Mesothelial cell of epicardium (in vitro differentiated cells): ENCODE results near the gene ASH1L. TPM values are rescaled to one million over a fixed set of nuclear protein-coding genes. Genes with fewer than 3 reads are reported as not detected.
"Not testable (repeated sequence)": the region's sequence is repeated elsewhere in the genome, so short reads cannot be mapped to it uniquely, and the experiment has no call there.

Experiments used
- DNase-seq, 2 experiments: peaks; one replicate each; pipeline ENCODE4 v3.0.0; 2021; ENCODE audit warnings: low spot score in 2 of 2; ENCODE audit not compliant: unreplicated experiment in 2 of 2
- H3K27ac Mint-ChIP-seq: 2 replicates; pipeline ENCODE4 v1.8.0; 2021; ENCODE audit warnings: mixed read lengths
- H3K27me3 Mint-ChIP-seq: 2 replicates; pipeline ENCODE4 v1.8.0; 2021; ENCODE audit warnings: low read depth, mixed read lengths
- H3K36me3 Mint-ChIP-seq: 2 replicates; pipeline ENCODE4 v1.8.0; 2021; ENCODE audit warnings: mixed read lengths
- H3K4me1 Mint-ChIP-seq: 2 replicates; pipeline ENCODE4 v1.8.0; 2021; ENCODE audit warnings: mixed read lengths
- H3K4me3 Mint-ChIP-seq: 2 replicates; pipeline ENCODE4 v1.8.0; 2021; ENCODE audit warnings: mild to moderate bottlenecking, moderate library complexity, mixed read lengths
- H3K9me3 Mint-ChIP-seq: 2 replicates; pipeline ENCODE4 v1.8.0; 2021; ENCODE audit warnings: mixed read lengths
- total RNA-seq: library from RNA; stranded (reverse); gene quantifications from 3 replicates; pipeline ENCODE4 v1.2.1, GENCODE V29; 2021
- TF ChIP-seq, protein P1 (sequence below): fragments of 200-600 bp; sonication (generic); IDR thresholded peaks from one replicate; pipeline ENCODE4 v1.5.0; 2021; ENCODE audit warnings: antibody characterized with exemption; ENCODE audit not compliant: unreplicated experiment

Gene ASH1L
- total RNA-seq, 1 donor from 2014 or later, result 87.7 TPM

DNA sequence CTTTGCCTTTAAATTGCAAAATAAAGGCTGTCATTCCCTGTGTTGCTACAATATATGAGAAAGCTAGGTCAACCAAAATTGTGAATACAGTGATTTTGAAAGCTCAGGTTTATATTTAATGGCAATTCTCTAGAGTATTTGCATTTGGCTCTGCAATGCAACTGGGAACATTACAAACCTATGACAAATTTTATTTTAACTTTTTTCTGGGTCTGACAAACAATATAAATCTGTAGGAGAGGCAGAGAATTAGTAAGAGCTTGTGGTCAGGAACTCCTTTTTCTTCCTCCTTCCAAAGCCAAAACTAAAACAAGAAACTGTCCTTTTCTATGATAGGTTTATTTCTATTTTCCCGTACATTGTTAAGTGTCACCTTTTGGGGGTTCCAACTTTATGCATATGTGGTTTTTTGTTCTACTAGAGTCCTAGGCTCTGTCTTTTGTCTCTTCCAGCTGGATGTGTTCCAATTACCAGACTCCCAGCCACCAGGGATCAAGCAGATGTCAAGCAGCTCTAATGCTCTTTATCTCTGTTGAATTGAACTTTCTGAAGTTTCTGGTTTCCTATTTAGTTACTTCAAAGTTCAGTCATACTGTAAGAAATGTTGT lies 106.9 kb downstream of the ASH1L start:
- H3K27me3 Mint-ChIP-seq, result no peaks in the 10 kb centered on the region
- H3K9me3 Mint-ChIP-seq, result no peaks in the 10 kb centered on the region
- H3K27ac Mint-ChIP-seq, result peak overlapping the region; percentile 86
- H3K4me3 Mint-ChIP-seq, result peak overlapping the region; percentile 16
- H3K4me1 Mint-ChIP-seq, result peaks cover 61% of the 10 kb centered on the region
- H3K36me3 Mint-ChIP-seq, result peaks cover 17% of the 10 kb centered on the region
- DNase-seq, result no peak
- TF ChIP-seq, protein P1, sequence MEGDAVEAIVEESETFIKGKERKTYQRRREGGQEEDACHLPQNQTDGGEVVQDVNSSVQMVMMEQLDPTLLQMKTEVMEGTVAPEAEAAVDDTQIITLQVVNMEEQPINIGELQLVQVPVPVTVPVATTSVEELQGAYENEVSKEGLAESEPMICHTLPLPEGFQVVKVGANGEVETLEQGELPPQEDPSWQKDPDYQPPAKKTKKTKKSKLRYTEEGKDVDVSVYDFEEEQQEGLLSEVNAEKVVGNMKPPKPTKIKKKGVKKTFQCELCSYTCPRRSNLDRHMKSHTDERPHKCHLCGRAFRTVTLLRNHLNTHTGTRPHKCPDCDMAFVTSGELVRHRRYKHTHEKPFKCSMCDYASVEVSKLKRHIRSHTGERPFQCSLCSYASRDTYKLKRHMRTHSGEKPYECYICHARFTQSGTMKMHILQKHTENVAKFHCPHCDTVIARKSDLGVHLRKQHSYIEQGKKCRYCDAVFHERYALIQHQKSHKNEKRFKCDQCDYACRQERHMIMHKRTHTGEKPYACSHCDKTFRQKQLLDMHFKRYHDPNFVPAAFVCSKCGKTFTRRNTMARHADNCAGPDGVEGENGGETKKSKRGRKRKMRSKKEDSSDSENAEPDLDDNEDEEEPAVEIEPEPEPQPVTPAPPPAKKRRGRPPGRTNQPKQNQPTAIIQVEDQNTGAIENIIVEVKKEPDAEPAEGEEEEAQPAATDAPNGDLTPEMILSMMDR, result no peak

- H3K4me3 Mint-ChIP-seq, result no peak overlapping the region
- TF ChIP-seq, protein P1, result no peak
- H3K9me3 Mint-ChIP-seq, result peaks cover 9% of the 10 kb centered on the region
- H3K27ac Mint-ChIP-seq, result peak overlapping the region; percentile 87
- H3K27me3 Mint-ChIP-seq, result no peaks in the 10 kb centered on the region
- peaks cover 26% of the 10 kb centered on the region for H3K36me3 Mint-ChIP-seq
- peaks cover 52% of the 10 kb centered on the region for H3K4me1 Mint-ChIP-seq
- no peak for DNase-seq
Observed at GRCh38 chr1:155454096-155454495, 108.5 kb downstream of the ASH1L start.

GRCh38 chr1:155453141-155453540 lies 109.5 kb downstream of the ASH1L start:
- Mint-ChIP-seq H3K27me3 (no peaks in the 10 kb centered on the region), H3K36me3 (peaks cover 27% of the 10 kb centered on the region), H3K9me3 (peaks cover 9% of the 10 kb centered on the region), H3K4me1 (peaks cover 50% of the 10 kb centered on the region), H3K27ac (peak overlapping the region; percentile 87), H3K4me3 (no peak overlapping the region)
- DNase-seq, result no peak
- TF ChIP-seq, protein P1, result no peak

GRCh38 chr1:155451199-155451598 lies 111.4 kb downstream of the ASH1L start:
- Mint-ChIP-seq H3K9me3 (peaks cover 9% of the 10 kb centered on the region), H3K4me1 (peaks cover 30% of the 10 kb centered on the region), H3K4me3 (no peak overlapping the region), H3K27ac (peak overlapping the region; percentile 10), H3K27me3 (no peaks in the 10 kb centered on the region), H3K36me3 (peaks cover 33% of the 10 kb centered on the region)
- DNase-seq, result no peak
- TF ChIP-seq, protein P1, result no peak

GRCh38 chr1:155442431-155442830 lies 120.2 kb downstream of the ASH1L start:
- H3K27me3 Mint-ChIP-seq, DNase-seq, H3K9me3 Mint-ChIP-seq, H3K4me3 Mint-ChIP-seq: not testable (repeated sequence)
- Mint-ChIP-seq H3K36me3 (peaks cover 14% of the 10 kb centered on the region), H3K4me1 (peaks cover 50% of the 10 kb centered on the region), H3K27ac (peak overlapping the region; percentile 96)

DNA sequence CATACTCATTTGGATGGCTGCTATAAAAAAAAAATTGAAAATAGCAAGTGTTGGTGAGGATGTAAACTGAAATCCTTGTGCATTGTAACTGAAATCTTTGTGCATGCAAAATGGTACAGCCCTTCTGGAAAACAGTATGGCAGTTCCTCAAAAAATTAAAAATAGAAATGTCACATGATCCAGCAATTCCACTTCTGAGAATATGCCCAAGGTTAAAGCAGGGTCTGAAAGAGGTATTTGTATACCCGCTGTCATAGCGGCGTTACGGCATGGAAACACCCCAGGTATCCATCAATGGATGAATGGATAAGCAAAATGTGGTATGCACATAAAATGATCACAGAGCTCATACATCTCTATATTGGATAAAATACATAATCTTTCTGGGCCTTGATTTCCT lies 125.2 kb downstream of the ASH1L start:
- TF ChIP-seq, protein P1, result no peak
- no peak for DNase-seq
- H3K4me1 Mint-ChIP-seq, result peaks cover 45% of the 10 kb centered on the region
- H3K4me3 Mint-ChIP-seq, result no peak overlapping the region
- peak overlapping the region; percentile 85 for H3K27ac Mint-ChIP-seq
- peaks cover 19% of the 10 kb centered on the region for H3K36me3 Mint-ChIP-seq
- H3K27me3 Mint-ChIP-seq, result no peaks in the 10 kb centered on the region
- no peaks in the 10 kb centered on the region for H3K9me3 Mint-ChIP-seq

GRCh38 chr1:155433831-155434389 lies 128.7 kb downstream of the ASH1L start:
- peaks cover 22% of the 10 kb centered on the region for H3K4me1 Mint-ChIP-seq
- H3K4me3 Mint-ChIP-seq, DNase-seq, H3K9me3 Mint-ChIP-seq, H3K27me3 Mint-ChIP-seq: not testable (repeated sequence)
- H3K27ac Mint-ChIP-seq, result peak overlapping the region; percentile 43
- peaks cover 33% of the 10 kb centered on the region for H3K36me3 Mint-ChIP-seq

DNA sequence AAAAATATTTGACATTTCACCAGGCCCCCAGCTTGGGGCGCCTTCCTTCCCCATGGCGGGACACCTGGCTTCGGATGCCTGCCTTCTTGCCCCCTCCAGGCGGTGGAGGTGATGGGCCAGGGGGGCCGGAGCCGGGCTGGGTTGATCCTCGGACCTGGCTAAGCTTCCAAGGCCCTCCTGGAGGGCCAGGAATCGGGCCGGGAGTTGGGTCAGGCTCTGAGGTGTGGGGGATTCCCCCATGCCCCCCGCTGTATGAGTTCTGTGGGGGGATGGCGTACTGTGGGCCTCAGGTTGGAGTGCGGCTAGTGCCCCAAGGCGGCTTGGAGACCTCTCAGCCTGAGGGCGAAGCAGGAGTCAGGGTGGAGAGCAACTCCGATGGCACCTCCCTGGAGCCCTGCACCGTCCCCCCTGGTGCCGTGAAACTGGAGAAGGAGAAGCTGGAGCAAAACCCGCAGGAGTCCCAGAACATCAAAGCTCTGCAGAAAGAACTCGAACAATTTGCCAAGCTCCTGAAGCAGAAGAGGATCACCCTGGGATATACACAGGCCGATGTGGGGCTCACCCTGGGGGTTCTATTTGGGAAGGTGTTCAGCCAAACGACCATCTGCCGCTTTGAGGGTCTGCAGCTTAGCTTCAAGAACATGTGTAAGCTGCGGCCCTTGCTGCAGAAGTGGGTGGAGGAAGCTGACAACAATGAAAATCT lies 129.3 kb downstream of the ASH1L start:
- Mint-ChIP-seq H3K27ac (peak overlapping the region; percentile 43), H3K4me1 (peaks cover 16% of the 10 kb centered on the region), H3K36me3 (peaks cover 34% of the 10 kb centered on the region)
- not testable (repeated sequence) for H3K4me3 Mint-ChIP-seq, H3K27me3 Mint-ChIP-seq, H3K9me3 Mint-ChIP-seq, DNase-seq
